MM.1S (cell line): ENCODE results near the gene QRICH1.

ENCODE experiments used
- DNase-seq: peaks from one replicate; pipeline ENCODE4 v3.0.0-alpha.2; 2015
- H2AFZ ChIP-seq: fragments of 300-600 bp; sonication (generic); 2 replicates; pipeline ENCODE4 v1.6.0; 2016; ENCODE audit warnings: antibody characterized with exemption, low read length
- H3F3A ChIP-seq: fragments of 300-600 bp; sonication (generic); 2 replicates; pipeline ENCODE4 v1.6.1; 2016; ENCODE audit warnings: mild to moderate bottlenecking, antibody characterized with exemption, low read length, moderate library complexity, mixed read lengths; ENCODE audit not compliant: insufficient read depth
- H3K27ac ChIP-seq: fragments of 300-600 bp; sonication (generic); 2 replicates; pipeline ENCODE4 v1.5.1; 2016; ENCODE audit warnings: mild to moderate bottlenecking, low read length
- H3K27me3 ChIP-seq: fragments of 300-600 bp; sonication (generic); replicated peaks from 2 replicates; pipeline ENCODE4 v1.6.0; 2016; ENCODE audit warnings: low read length; ENCODE audit not compliant: insufficient read depth
- H3K36me3 ChIP-seq: fragments of 300-600 bp; sonication (generic); replicated peaks from 2 replicates; pipeline ENCODE4 v1.6.1; 2016; ENCODE audit warnings: mild to moderate bottlenecking, low read length, mixed read lengths; ENCODE audit not compliant: insufficient read depth
- H3K4me1 ChIP-seq: fragments of 300-600 bp; sonication (generic); 2 replicates; pipeline ENCODE4 v1.6.1; 2016; ENCODE audit warnings: low read length, mixed read lengths
- H3K4me2 ChIP-seq: fragments of 300-600 bp; sonication (generic); 2 replicates; pipeline ENCODE4 v1.6.0; 2016; ENCODE audit warnings: low read depth, low read length
- H3K4me3 ChIP-seq: fragments of 300-600 bp; sonication (generic); 2 replicates; pipeline ENCODE4 v1.5.1; 2016; ENCODE audit warnings: low read length, mixed read lengths
- H3K79me2 ChIP-seq: fragments of 300-600 bp; sonication (generic); 2 replicates; pipeline ENCODE4 v1.6.1; 2016; ENCODE audit warnings: mixed run types, low read length, mixed read lengths
- H3K9ac ChIP-seq: fragments of 300-600 bp; sonication (generic); 2 replicates; pipeline ENCODE4 v1.6.1; 2016; ENCODE audit warnings: low read length, mixed read lengths
- H3K9me2 ChIP-seq: fragments of 300-600 bp; sonication (generic); replicated peaks from 2 replicates; pipeline ENCODE4 v1.6.1; 2016; ENCODE audit warnings: mild to moderate bottlenecking, low read length, mixed read lengths; ENCODE audit not compliant: insufficient read depth
- H3K9me3 ChIP-seq: fragments of 300-600 bp; sonication (generic); replicated peaks from 2 replicates; pipeline ENCODE4 v1.6.1; 2016; ENCODE audit warnings: mild to moderate bottlenecking, low read length, mixed read lengths; ENCODE audit not compliant: insufficient read depth
- H4K20me1 ChIP-seq: fragments of 300-600 bp; sonication (generic); 2 replicates; pipeline ENCODE4 v1.6.1; 2016; ENCODE audit warnings: mild to moderate bottlenecking, low read length, moderate library complexity, mixed read lengths; ENCODE audit not compliant: insufficient read depth
- CTCF ChIP-seq: fragments of 300-600 bp; sonication (generic); IDR thresholded peaks from 2 replicates; pipeline ENCODE4 v1.5.1; 2016; ENCODE audit warnings: antibody characterized with exemption, low read length, mixed read lengths
- EZH2 ChIP-seq: fragments of 300-600 bp; sonication (generic); optimal IDR thresholded peaks from 2 replicates; pipeline ENCODE3; 2017; ENCODE audit warnings: low read depth, mild to moderate bottlenecking, antibody characterized with exemption, low read length, mixed read lengths
- EZH2phosphoT487 ChIP-seq: fragments of 300-600 bp; sonication (generic); IDR thresholded peaks from 2 replicates; pipeline ENCODE4 v1.6.1; 2018; ENCODE audit warnings: antibody characterized with exemption, low read length

The QRICH1 gene

GRCh38 chr3:49132073-49132436, 38.2 kb upstream of the QRICH1 start:
- H3K9me3 ChIP-seq = no peaks in the 10 kb centered on the region
- no peaks in the 10 kb centered on the region for H3F3A ChIP-seq
- no peaks in the 10 kb centered on the region for H3K9me2 ChIP-seq
- H2AFZ ChIP-seq = no peak overlapping the region
- H3K36me3 ChIP-seq = no peaks in the 10 kb centered on the region
- no peaks in the 10 kb centered on the region for H3K27me3 ChIP-seq
- no peak overlapping the region for H3K4me3 ChIP-seq
- DNase-seq = no peak
- H3K27ac ChIP-seq = no peak overlapping the region
- H3K9ac ChIP-seq = no peak overlapping the region
- no peak for TF ChIP-seq CTCF
- no peak for TF ChIP-seq EZH2phosphoT487
- no peak for TF ChIP-seq EZH2
- H3K4me1 ChIP-seq = no peaks in the 10 kb centered on the region
- H3K79me2 ChIP-seq = no peaks in the 10 kb centered on the region
- H4K20me1 ChIP-seq = no peaks in the 10 kb centered on the region
- no peak overlapping the region for H3K4me2 ChIP-seq

- Histone ChIP-seq H4K20me1 (no peaks in the 10 kb centered on the region), H3K79me2 (no peaks in the 10 kb centered on the region), H3K4me1 (no peaks in the 10 kb centered on the region), H3K27me3 (no peaks in the 10 kb centered on the region), H3K36me3 (no peaks in the 10 kb centered on the region), H3K27ac (no peak overlapping the region), H3K4me2 (no peak overlapping the region), H2AFZ (no peak overlapping the region), H3K9me2 (no peaks in the 10 kb centered on the region), H3K4me3 (no peak overlapping the region), H3K9ac (no peak overlapping the region), H3F3A (no peaks in the 10 kb centered on the region), H3K9me3 (no peaks in the 10 kb centered on the region)
- TF ChIP-seq CTCF (no peak), EZH2phosphoT487 (no peak), EZH2 (no peak)
- DNase-seq = no peak
Measured at GRCh38 chr3:49131576-49131975, 37.7 kb upstream of the QRICH1 start.

GRCh38 chr3:49131040-49131439, 37.2 kb upstream of the QRICH1 start:
- no peak overlapping the region for H3K4me3 ChIP-seq
- H3K9me3 ChIP-seq = no peaks in the 10 kb centered on the region
- no peaks in the 10 kb centered on the region for H4K20me1 ChIP-seq
- TF ChIP-seq EZH2 (no peak), EZH2phosphoT487 (no peak), CTCF (no peak)
- no peak overlapping the region for H3K9ac ChIP-seq
- no peaks in the 10 kb centered on the region for H3K9me2 ChIP-seq
- no peak overlapping the region for H3K4me2 ChIP-seq
- H3F3A ChIP-seq = no peaks in the 10 kb centered on the region
- DNase-seq = no peak
- H3K79me2 ChIP-seq = no peaks in the 10 kb centered on the region
- no peak overlapping the region for H3K27ac ChIP-seq
- no peaks in the 10 kb centered on the region for H3K36me3 ChIP-seq
- no peaks in the 10 kb centered on the region for H3K4me1 ChIP-seq
- H3K27me3 ChIP-seq = no peaks in the 10 kb centered on the region
- no peak overlapping the region for H2AFZ ChIP-seq
